SK-N-SH treated with all-trans-retinoic acid at 6 μM for 48 hours (cell line): Measurements from ENCODE around the gene LEPROT.

Source experiments
- BACH2 ChIP-seq: fragments of 250-450 bp; sonication (Bioruptor Pico); IDR thresholded peaks from 2 replicates; pipeline ENCODE4 v1.9.0; 2021; ENCODE audit warnings: mild to moderate bottlenecking, borderline replicate concordance
- GLIS3 ChIP-seq: fragments of 250-450 bp; sonication (Bioruptor Pico); IDR thresholded peaks from 2 replicates; pipeline ENCODE4 v1.5.0; 2020; ENCODE audit warnings: mild to moderate bottlenecking, moderate library complexity
- ISL1 ChIP-seq: fragments of 250-450 bp; sonication (Bioruptor Pico); IDR thresholded peaks from 2 replicates; pipeline ENCODE4 v2.1.2; 2022; ENCODE audit warnings: mild to moderate bottlenecking, moderate library complexity
- TOX ChIP-seq: fragments of 250-450 bp; sonication (Bioruptor Pico); IDR thresholded peaks from 2 replicates; pipeline ENCODE4 v1.8.0; 2021; ENCODE audit warnings: mild to moderate bottlenecking, moderate library complexity, borderline replicate concordance
- TF ChIP-seq, protein P1 (sequence below): fragments of 250-450 bp; sonication (Bioruptor Pico); IDR thresholded peaks from 2 replicates; pipeline ENCODE4 v1.5.1; 2021; ENCODE audit warnings: mild to moderate bottlenecking, moderate library complexity
- TF ChIP-seq, protein P2 (sequence below): fragments of 250-450 bp; sonication (Bioruptor Pico); IDR thresholded peaks from 2 replicates; pipeline ENCODE4 v1.8.0; 2020; ENCODE audit warnings: mild to moderate bottlenecking, moderate library complexity, borderline replicate concordance
- TF ChIP-seq, protein P3 (sequence below): fragments of 250-450 bp; sonication (Bioruptor Pico); IDR thresholded peaks from 2 replicates; pipeline ENCODE4 v1.5.0; 2020; ENCODE audit warnings: mild to moderate bottlenecking, moderate library complexity

DNA sequence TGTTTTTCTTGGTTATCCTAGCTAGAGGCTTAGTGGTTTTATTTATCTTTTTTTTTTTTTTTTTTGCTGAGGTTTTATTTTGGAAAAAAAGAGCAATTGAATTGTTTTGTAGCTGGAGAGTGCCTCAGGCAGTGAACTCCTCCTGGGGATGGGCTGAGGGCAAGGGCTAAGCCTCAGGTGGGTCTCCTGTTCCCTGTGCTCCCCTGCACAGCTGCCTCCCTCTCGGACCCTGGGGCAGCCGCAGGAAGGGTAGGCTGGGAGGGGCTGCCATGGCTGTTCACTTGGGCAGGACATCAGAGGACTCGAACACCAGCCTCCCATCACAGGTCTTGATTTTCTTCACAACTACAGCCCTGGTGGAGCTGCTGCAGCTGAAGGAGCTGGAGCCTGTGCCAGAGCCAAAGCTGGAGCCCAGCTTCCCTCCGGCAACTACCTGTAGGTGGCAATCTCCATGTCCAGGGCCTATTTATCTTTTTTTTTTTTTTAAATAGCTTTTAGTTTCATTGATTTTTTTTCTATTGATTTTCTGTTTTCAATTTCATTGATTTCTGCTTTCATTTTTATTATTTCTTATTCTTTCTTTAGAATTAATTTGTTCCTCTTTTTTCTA is 28.9 kb downstream of the LEPROT start:
- no peak for TF ChIP-seq BACH2
- TF ChIP-seq, protein P1, sequence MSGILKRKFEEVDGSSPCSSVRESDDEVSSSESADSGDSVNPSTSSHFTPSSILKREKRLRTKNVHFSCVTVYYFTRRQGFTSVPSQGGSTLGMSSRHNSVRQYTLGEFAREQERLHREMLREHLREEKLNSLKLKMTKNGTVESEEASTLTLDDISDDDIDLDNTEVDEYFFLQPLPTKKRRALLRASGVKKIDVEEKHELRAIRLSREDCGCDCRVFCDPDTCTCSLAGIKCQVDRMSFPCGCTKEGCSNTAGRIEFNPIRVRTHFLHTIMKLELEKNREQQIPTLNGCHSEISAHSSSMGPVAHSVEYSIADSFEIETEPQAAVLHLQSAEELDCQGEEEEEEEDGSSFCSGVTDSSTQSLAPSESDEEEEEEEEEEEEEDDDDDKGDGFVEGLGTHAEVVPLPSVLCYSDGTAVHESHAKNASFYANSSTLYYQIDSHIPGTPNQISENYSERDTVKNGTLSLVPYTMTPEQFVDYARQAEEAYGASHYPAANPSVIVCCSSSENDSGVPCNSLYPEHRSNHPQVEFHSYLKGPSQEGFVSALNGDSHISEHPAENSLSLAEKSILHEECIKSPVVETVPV (CRISPR knock-in tag) = no peak
- TF ChIP-seq, protein P2, sequence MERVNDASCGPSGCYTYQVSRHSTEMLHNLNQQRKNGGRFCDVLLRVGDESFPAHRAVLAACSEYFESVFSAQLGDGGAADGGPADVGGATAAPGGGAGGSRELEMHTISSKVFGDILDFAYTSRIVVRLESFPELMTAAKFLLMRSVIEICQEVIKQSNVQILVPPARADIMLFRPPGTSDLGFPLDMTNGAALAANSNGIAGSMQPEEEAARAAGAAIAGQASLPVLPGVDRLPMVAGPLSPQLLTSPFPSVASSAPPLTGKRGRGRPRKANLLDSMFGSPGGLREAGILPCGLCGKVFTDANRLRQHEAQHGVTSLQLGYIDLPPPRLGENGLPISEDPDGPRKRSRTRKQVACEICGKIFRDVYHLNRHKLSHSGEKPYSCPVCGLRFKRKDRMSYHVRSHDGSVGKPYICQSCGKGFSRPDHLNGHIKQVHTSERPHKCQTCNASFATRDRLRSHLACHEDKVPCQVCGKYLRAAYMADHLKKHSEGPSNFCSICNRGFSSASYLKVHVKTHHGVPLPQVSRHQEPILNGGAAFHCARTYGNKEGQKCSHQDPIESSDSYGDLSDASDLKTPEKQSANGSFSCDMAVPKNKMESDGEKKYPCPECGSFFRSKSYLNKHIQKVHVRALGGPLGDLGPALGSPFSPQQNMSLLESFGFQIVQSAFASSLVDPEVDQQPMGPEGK (CRISPR knock-in tag) = no peak
- TF ChIP-seq, protein P3, sequence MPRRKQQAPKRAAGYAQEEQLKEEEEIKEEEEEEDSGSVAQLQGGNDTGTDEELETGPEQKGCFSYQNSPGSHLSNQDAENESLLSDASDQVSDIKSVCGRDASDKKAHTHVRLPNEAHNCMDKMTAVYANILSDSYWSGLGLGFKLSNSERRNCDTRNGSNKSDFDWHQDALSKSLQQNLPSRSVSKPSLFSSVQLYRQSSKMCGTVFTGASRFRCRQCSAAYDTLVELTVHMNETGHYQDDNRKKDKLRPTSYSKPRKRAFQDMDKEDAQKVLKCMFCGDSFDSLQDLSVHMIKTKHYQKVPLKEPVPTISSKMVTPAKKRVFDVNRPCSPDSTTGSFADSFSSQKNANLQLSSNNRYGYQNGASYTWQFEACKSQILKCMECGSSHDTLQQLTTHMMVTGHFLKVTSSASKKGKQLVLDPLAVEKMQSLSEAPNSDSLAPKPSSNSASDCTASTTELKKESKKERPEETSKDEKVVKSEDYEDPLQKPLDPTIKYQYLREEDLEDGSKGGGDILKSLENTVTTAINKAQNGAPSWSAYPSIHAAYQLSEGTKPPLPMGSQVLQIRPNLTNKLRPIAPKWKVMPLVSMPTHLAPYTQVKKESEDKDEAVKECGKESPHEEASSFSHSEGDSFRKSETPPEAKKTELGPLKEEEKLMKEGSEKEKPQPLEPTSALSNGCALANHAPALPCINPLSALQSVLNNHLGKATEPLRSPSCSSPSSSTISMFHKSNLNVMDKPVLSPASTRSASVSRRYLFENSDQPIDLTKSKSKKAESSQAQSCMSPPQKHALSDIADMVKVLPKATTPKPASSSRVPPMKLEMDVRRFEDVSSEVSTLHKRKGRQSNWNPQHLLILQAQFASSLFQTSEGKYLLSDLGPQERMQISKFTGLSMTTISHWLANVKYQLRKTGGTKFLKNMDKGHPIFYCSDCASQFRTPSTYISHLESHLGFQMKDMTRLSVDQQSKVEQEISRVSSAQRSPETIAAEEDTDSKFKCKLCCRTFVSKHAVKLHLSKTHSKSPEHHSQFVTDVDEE = no peak
- no peak for TF ChIP-seq ISL1 (CRISPR knock-in tag)
- TF ChIP-seq TOX (CRISPR knock-in tag) = no peak
- TF ChIP-seq GLIS3 (CRISPR knock-in tag) = no peak
